ENCODE measurements around the gene KIF21B. TPM values are rescaled to one million over a fixed set of nuclear protein-coding genes. Genes with fewer than 3 reads are reported as not detected.

The KIF21B gene
- total and polyA plus RNA-seq, 2 of the 8 experiments (the other 6 are each of a cell fraction or from before 2014, with no cell fraction given), result 10.8 to 26.5 TPM

DNA sequence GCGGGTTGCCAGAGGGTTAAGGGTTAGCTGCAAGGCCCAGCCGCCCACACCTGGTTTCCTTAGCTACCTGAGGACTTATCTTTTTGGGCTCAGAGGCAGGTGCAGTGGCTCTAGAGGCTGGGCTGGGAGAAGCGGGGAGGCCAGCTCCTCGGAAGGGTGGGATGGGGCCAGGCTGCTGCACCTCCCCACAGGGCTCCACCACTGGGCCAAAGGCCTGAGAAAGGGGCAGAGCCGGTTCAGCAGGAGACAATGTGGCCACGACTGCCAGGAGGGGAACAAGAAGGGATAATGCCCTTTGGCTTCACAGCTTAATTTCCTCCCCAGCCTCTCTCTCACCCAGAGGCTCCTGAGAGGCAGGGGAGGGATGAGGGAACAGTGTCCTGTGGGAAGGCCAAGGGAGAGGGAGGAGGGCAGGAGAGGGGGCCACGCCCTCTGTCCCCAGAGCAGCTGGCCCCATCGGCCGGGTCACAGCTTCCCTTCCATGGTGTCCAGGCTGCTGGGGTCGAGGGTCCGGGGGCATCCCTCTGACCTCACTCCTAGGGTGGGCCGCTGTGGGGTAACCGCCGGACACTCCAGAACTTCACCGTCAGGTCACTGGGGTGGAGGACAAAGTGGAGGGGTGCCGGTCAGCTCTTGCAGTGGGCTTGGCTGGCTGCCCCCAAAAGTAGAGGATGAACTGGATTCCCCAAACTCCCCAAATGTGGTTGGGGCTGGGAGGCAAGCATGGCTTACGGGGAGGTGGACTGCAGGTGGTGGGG lies 50.4 kb downstream of the KIF21B start:
- Histone ChIP-seq H2AFZ (ENCODE audit: low read length) (no peak overlapping the region), H4K91ac (replicated peaks; ENCODE audit: insufficient read length, low read length) (no peak overlapping the region), H3K4me1 (replicated peaks in 1 of 4; ENCODE audit: control insufficient read depth in 3 of 4, insufficient read depth in 4 of 4, low read length in 3 of 4) (peaks cover 0 to 3% (median 0%) of the 10 kb centered on the region in 4 experiments; a peak in 1 of 7 replicates), H3K23me2 (ENCODE audit: low read depth, low read length) (no peaks in the 10 kb centered on the region), H4K8ac (ENCODE audit: extremely low read depth, insufficient read depth, low read length) (no peak overlapping the region), H3K4me2 (ENCODE audit: insufficient read depth in 1 of 2, low read depth in 2 of 2, low read length in 2 of 2) (no peak overlapping the region), H3K14ac (ENCODE audit: insufficient read length) (no peak overlapping the region), H3K56ac (replicated peaks; ENCODE audit: insufficient read length, low read depth, low read length) (no peak overlapping the region), H4K5ac (ENCODE audit: insufficient read length, low read depth, low read length) (no peak overlapping the region), H3K4me3 (ENCODE audit: extremely low read depth in 1 of 4, insufficient read depth in 2 of 4, low read depth in 3 of 4, low read length in 4 of 4) (no peak overlapping the region), H3K27ac (ENCODE audit: low read depth, low read length) (no peak overlapping the region), H2BK20ac (ENCODE audit: low read length) (no peak overlapping the region), H2BK12ac (ENCODE audit: low read depth, low read length) (no peak overlapping the region), H3K27me3 (replicated peaks in 1 of 4; ENCODE audit: control insufficient read depth in 3 of 4, extremely low read depth in 1 of 4, insufficient read depth in 3 of 4, low read length in 3 of 4) (no peaks in the 10 kb centered on the region), H4K20me1 (replicated peaks in 1 of 2; ENCODE audit: control insufficient read depth in 1 of 2, insufficient read depth in 2 of 2, low read length in 2 of 2) (peaks cover 0 to 3% of the 10 kb centered on the region in 2 experiments), H2BK5ac (ENCODE audit: low read depth, low read length) (no peak overlapping the region), H3K23ac (ENCODE audit: insufficient read length) (no peak overlapping the region), H2AK5ac (ENCODE audit: low read depth, low read length) (no peak overlapping the region), H2BK120ac (replicated peaks; ENCODE audit: low read depth, low read length) (no peak overlapping the region), H3K4ac (replicated peaks; ENCODE audit: insufficient read length, low read depth, low read length) (no peak overlapping the region), H3K79me1 (ENCODE audit: low read depth, low read length) (no peaks in the 10 kb centered on the region), H3K36me3 (ENCODE audit: control insufficient read depth in 2 of 4, insufficient read depth in 4 of 4, low read length in 3 of 4) (peaks cover 0 to 7% (median 4%) of the 10 kb centered on the region in 4 experiments; a peak in 3 of 8 replicates), H3K9ac (replicated peaks in 1 of 4; ENCODE audit: extremely low read depth in 1 of 4, low read depth in 3 of 4, low read length in 3 of 4) (no peak overlapping the region), H3K18ac (ENCODE audit: extremely low read depth, low read length) (no peak overlapping the region), H2BK15ac (ENCODE audit: low read length) (no peak overlapping the region), H3K79me2 (ENCODE audit: control insufficient read depth in 1 of 2, insufficient read depth in 2 of 2, low read length in 2 of 2) (no peaks in the 10 kb centered on the region), H3K9me3 (ENCODE audit: insufficient read depth in 2 of 2, low read depth in 1 of 2, low read length in 1 of 2) (no peaks in the 10 kb centered on the region)
- DNase-seq (ENCODE audit: low read depth in 1 of 2, low spot score in 2 of 2) (no peak), FAIRE-seq (no peak)
- WGBS, 2 experiments (ENCODE audit: extremely low coverage in 1 of 2, insufficient coverage in 1 of 2, insufficient read length in 1 of 2, insufficient replicate concordance in 2 of 2, low coverage in 1 of 2, low lambda C conversion rate in 2 of 2, missing lambda C conversion rate in 1 of 2), result 86% methylated on average over 9 of the region's 17 CpGs; no CpG with 5 or more reads in 1 of the 2 experiments
- POLR2A ChIA-PET (ENCODE audit: partially characterized antibody), result interaction anchor here (0.9 to 1.3 kb wide), 4 partner anchors 41 to 81 kb away, joined by 3 read pairs; no protein-coding TSS in a partner anchor
- CTCF ChIA-PET (ENCODE audit: partially characterized antibody), result interaction anchor here (0.8 to 28.5 kb wide), 45 partner anchors 8 to 1025 kb away, joined by 3 to 640 read pairs (median 7); partner anchors contain the start of genes ASCL5, KIF14 and TMEM9
- TF ChIP-seq RNF2 (IDR thresholded peaks at IDR 0.05; ENCODE audit: borderline replicate concordance, low read depth, low read length, missing control alignments, poor library complexity, severe bottlenecking) (no peak), BRCA1 (IDR thresholded peaks at IDR 0.05; ENCODE audit: low read depth, low read length) (no peak), POLR2A (IDR thresholded peaks at IDR 0.05; ENCODE audit: control extremely low read depth in 1 of 2, low read depth in 2 of 2, low read length in 2 of 2) (no peak), SP4 (IDR thresholded peaks at IDR 0.05; ENCODE audit: low read length) (no peak), HDAC6 (IDR thresholded peaks at IDR 0.05; ENCODE audit: low read depth, low read length) (no peak), CBX8 (IDR thresholded peaks at IDR 0.05; ENCODE audit: borderline replicate concordance, low read depth, low read length) (no peak), SP2 (IDR thresholded peaks at IDR 0.05; ENCODE audit: low read length) (no peak), CTBP2 (IDR thresholded peaks at IDR 0.05; ENCODE audit: borderline replicate concordance, insufficient read depth, insufficient read length, low read length) (no peak), MAFK (IDR thresholded peaks at IDR 0.05; ENCODE audit: low read depth, low read length) (no peak)
- TF ChIP-seq, protein P1, sequence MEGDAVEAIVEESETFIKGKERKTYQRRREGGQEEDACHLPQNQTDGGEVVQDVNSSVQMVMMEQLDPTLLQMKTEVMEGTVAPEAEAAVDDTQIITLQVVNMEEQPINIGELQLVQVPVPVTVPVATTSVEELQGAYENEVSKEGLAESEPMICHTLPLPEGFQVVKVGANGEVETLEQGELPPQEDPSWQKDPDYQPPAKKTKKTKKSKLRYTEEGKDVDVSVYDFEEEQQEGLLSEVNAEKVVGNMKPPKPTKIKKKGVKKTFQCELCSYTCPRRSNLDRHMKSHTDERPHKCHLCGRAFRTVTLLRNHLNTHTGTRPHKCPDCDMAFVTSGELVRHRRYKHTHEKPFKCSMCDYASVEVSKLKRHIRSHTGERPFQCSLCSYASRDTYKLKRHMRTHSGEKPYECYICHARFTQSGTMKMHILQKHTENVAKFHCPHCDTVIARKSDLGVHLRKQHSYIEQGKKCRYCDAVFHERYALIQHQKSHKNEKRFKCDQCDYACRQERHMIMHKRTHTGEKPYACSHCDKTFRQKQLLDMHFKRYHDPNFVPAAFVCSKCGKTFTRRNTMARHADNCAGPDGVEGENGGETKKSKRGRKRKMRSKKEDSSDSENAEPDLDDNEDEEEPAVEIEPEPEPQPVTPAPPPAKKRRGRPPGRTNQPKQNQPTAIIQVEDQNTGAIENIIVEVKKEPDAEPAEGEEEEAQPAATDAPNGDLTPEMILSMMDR (IDR thresholded peaks at IDR 0.05; ENCODE audit: control extremely low read depth in 1 of 3, insufficient read depth in 1 of 3, low read depth in 1 of 3, low read length in 3 of 3), result no peak
